IMR-90 (cell line): ENCODE data around the gene GAS6.

ENCODE experiments used
- BHLHE40 ChIP-seq: fragments of 150-350 bp; IDR thresholded peaks from 2 replicates; pipeline ENCODE4 v1.6.1; 2016; ENCODE audit warnings: mild to moderate bottlenecking, low read depth, low read length
- CEBPB ChIP-seq: IDR thresholded peaks from 2 replicates; pipeline ENCODE4 v1.6.1; 2012; ENCODE audit warnings: low read depth, low read length, improper control_type of control experiment
- CHD1 ChIP-seq: IDR thresholded peaks from 2 replicates; pipeline ENCODE4 v1.6.1; 2012; ENCODE audit warnings: low read depth, low read length, improper control_type of control experiment
- FOS ChIP-seq: fragments of 150-350 bp; IDR thresholded peaks from 2 replicates; pipeline ENCODE4 v1.6.1; 2016; ENCODE audit warnings: low read depth, low read length
- MAFK ChIP-seq: IDR thresholded peaks from 2 replicates; pipeline ENCODE4 v1.6.1; 2012; ENCODE audit warnings: low read depth, low read length, improper control_type of control experiment
- MAZ ChIP-seq: IDR thresholded peaks from 2 replicates; pipeline ENCODE4 v1.6.1; 2012; ENCODE audit warnings: low read depth, mild to moderate bottlenecking, low read length, improper control_type of control experiment, moderate library complexity, borderline replicate concordance
- MXI1 ChIP-seq: IDR thresholded peaks from 2 replicates; pipeline ENCODE4 v1.6.1; 2012; ENCODE audit warnings: low read depth, mild to moderate bottlenecking, low read length, moderate library complexity, borderline replicate concordance
- POLR2A ChIP-seq: IDR thresholded peaks from 2 replicates; pipeline ENCODE4 v1.6.1; 2012; ENCODE audit warnings: mild to moderate bottlenecking, low read depth, low read length
- RAD21 ChIP-seq: IDR thresholded peaks from 2 replicates; pipeline ENCODE4 v1.6.1; 2012; ENCODE audit warnings: low read length, improper control_type of control experiment
- RCOR1 ChIP-seq: IDR thresholded peaks from 2 replicates; pipeline ENCODE4 v1.6.1; 2012; ENCODE audit warnings: mild to moderate bottlenecking, low read length, improper control_type of control experiment; ENCODE audit not compliant: insufficient replicate concordance
- SMC3 ChIP-seq: fragments of 150-350 bp; IDR thresholded peaks from 2 replicates; pipeline ENCODE4 v1.6.1; 2016; ENCODE audit warnings: low read depth, mild to moderate bottlenecking, antibody characterized with exemption, low read length, moderate library complexity
- TF ChIP-seq, protein P1 (sequence below): conservative IDR thresholded peaks from 2 replicates; pipeline ENCODE4 v1.5.1; 2012; ENCODE audit warnings: mild to moderate bottlenecking, low read depth, low read length, improper control_type of control experiment
- TF ChIP-seq, protein P2 (sequence below): fragments of 150-350 bp; IDR thresholded peaks from 2 replicates; pipeline ENCODE4 v1.6.1; 2016; ENCODE audit warnings: low read depth, mild to moderate bottlenecking, low read length, moderate library complexity, borderline replicate concordance
- TF ChIP-seq, protein P3 (sequence below): fragments of 150-350 bp; IDR thresholded peaks from 2 replicates; pipeline ENCODE4 v1.6.1; 2017; ENCODE audit warnings: mild to moderate bottlenecking, antibody characterized with exemption, low read length, low read depth

DNA sequence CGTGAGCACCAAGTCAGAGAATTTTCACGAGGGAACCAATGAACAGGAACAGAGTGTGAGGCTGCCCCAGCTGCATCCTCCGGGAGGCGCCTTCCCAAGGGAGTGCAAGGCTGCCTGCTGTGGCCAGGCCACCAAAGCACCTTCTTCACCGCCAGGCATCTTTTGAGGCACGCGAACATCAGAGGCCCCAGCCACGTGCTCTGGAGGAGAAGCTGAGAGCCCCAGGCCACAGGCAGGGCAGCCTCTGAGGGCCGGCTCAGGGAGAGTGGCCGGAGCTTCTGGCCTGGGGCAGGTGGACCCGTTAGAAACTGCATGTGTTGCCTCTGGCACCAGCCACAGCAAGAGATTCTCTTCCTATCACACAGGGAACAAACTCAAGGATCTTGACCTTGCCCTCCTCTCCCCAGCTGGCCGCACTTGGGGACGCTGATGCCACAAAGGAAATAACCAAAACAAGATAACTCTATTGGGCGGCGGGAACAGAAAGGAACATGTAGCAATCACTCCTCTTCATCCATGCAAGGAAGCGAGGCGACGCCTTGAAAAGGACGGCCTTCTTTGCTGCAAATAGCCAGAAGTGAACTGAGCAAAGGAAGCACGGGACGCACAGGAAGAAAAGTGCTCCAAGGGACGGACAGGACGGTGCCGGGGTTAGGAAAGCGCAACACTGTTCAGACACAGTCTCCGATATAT is 19.9 kb downstream of the GAS6 start:
- TF ChIP-seq POLR2A = no peak
- no peak for TF ChIP-seq CEBPB
- TF ChIP-seq, protein P1, sequence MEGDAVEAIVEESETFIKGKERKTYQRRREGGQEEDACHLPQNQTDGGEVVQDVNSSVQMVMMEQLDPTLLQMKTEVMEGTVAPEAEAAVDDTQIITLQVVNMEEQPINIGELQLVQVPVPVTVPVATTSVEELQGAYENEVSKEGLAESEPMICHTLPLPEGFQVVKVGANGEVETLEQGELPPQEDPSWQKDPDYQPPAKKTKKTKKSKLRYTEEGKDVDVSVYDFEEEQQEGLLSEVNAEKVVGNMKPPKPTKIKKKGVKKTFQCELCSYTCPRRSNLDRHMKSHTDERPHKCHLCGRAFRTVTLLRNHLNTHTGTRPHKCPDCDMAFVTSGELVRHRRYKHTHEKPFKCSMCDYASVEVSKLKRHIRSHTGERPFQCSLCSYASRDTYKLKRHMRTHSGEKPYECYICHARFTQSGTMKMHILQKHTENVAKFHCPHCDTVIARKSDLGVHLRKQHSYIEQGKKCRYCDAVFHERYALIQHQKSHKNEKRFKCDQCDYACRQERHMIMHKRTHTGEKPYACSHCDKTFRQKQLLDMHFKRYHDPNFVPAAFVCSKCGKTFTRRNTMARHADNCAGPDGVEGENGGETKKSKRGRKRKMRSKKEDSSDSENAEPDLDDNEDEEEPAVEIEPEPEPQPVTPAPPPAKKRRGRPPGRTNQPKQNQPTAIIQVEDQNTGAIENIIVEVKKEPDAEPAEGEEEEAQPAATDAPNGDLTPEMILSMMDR = no peak
- TF ChIP-seq MXI1 = no peak
- no peak for TF ChIP-seq FOS
- no peak for TF ChIP-seq RCOR1
- no peak for TF ChIP-seq RAD21
- TF ChIP-seq, protein P2, sequence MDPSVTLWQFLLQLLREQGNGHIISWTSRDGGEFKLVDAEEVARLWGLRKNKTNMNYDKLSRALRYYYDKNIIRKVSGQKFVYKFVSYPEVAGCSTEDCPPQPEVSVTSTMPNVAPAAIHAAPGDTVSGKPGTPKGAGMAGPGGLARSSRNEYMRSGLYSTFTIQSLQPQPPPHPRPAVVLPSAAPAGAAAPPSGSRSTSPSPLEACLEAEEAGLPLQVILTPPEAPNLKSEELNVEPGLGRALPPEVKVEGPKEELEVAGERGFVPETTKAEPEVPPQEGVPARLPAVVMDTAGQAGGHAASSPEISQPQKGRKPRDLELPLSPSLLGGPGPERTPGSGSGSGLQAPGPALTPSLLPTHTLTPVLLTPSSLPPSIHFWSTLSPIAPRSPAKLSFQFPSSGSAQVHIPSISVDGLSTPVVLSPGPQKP = no peak
- TF ChIP-seq CHD1 = no peak
- no peak for TF ChIP-seq MAZ
- TF ChIP-seq, protein P3, sequence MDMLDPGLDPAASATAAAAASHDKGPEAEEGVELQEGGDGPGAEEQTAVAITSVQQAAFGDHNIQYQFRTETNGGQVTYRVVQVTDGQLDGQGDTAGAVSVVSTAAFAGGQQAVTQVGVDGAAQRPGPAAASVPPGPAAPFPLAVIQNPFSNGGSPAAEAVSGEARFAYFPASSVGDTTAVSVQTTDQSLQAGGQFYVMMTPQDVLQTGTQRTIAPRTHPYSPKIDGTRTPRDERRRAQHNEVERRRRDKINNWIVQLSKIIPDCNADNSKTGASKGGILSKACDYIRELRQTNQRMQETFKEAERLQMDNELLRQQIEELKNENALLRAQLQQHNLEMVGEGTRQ = no peak
- no peak for TF ChIP-seq BHLHE40
- TF ChIP-seq SMC3 = no peak
- no peak for TF ChIP-seq MAFK
